Ramos (cell line): ENCODE data around the gene SLC18B1.
"Not testable (repeated sequence)": the region's sequence is repeated elsewhere in the genome, so short reads cannot be mapped to it uniquely, and the experiment has no call there.

Source experiments
- in situ Hi-C: fragments of 300-500 bp; cut with MboI; formaldehyde crosslinking; loops from one replicate; pipeline ENCODE4 v1.14.3; 2022; ENCODE audit warnings: low sequenced_read_pairs; ENCODE audit not compliant: unreplicated experiment

The SLC18B1 gene

GRCh38 chr6:132805548-132805947, 7.1 kb upstream of the SLC18B1 start:
- in situ Hi-C loops = loop anchor here (25.0 kb wide), 1 partner anchor 293 kb away; the partner anchor contains the start of gene STX7

GRCh38 chr6:132804251-132804650, 5.8 kb upstream of the SLC18B1 start:
- in situ Hi-C loops = loop anchor here (25.0 kb wide), 1 partner anchor 292 kb away; the partner anchor contains the start of gene STX7

GRCh38 chr6:132800656-132801055, 2.2 kb upstream of the SLC18B1 start:
- in situ Hi-C loops = loop anchor here (25.0 kb wide), 1 partner anchor 288 kb away; the partner anchor contains the start of gene STX7

DNA sequence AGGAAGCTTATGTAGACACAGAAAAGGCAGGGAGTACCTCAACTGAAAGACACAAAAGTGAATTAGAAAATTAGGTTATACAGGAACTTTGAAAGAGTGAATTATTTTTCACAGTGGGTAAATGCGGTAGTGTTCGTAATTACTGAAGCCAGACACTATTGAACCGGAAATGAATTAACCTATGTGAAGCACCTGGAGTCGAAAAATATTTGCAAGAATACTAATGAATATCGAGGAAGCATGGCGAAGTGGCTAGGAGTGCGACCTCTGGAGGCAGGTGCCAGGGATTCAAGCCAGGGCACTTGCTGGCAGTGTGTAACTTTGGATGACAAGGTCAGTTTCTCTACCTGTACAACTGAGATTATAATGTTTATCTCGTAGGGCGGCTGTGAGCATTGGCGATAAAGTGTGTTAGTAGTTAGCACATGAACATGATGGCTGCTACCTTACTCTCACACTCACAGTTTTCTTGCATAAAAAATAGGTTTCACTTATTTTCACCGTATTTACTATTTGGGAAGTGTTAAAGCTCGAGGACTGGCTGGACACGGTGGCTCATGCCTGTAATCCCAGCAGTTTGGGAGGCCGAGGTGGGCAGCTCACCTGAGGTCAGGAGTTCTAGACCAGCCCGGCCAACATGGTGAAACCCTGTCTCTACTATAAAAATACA, 567 bp upstream of the SLC18B1 start:
- in situ Hi-C loops = no loop called here

- in situ Hi-C loops = no loop called here
Measured at GRCh38 chr6:132795461-132795860, 3.0 kb downstream of the SLC18B1 start.

DNA sequence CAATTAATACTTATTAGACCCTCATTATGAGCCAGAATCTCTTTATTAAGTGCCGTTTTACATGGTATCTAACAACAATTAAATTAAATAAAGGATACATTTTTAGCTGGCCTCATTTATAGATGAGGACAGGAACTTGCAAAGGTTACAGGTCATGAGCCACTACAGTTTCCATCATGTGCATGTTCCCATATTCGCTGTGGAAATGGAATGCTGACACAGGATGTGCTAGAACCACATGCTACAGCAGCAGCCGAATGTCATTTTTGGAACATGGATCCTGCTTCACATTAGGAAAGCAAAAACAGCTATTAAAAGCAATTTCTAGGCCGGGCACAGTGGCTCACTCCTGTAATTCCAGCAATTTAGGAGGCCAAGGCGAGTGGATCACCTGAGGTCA, 5.9 kb downstream of the SLC18B1 start:
- in situ Hi-C loops = no loop called here

GRCh38 chr6:132790450-132790849, 8.0 kb downstream of the SLC18B1 start:
- in situ Hi-C loops = no loop called here

GRCh38 chr6:132789396-132789776, 9.1 kb downstream of the SLC18B1 start:
- in situ Hi-C loops = no loop called here

- in situ Hi-C loops = no loop called here
Measured at GRCh38 chr6:132788658-132789395, 9.6 kb downstream of the SLC18B1 start.

GRCh38 chr6:132785936-132786335, 12.5 kb downstream of the SLC18B1 start:
- in situ Hi-C loops = no loop called here

GRCh38 chr6:132780770-132781371, 17.6 kb downstream of the SLC18B1 start:
- in situ Hi-C loops = no loop called here

DNA sequence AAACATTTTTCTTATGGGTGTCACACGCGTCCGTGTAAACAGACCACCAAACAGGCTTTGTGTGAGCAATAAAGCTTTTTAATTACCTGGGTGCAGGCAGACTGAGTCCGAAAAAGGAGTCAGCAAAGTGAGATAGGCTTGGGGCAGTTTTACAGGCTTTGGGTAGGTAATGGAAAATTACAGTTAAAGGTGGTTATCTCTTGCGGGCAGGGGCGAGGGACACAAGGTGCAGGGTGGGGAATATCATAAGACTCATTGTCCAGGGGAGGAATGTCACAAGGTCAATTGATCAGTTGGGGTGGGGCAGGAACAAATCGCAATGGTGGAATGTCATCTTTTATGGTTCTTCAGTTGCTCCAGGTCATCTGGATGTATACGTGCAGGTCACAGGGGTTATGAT, 20.6 kb downstream of the SLC18B1 start:
- in situ Hi-C loops = not testable (repeated sequence)

GRCh38 chr6:132768051-132768517, 30.4 kb downstream of the SLC18B1 start:
- in situ Hi-C loops = loop anchor here (25.0 kb wide), 2 partner anchors 231 to 481 kb away; partner anchors contain the start of gene TAAR9

DNA sequence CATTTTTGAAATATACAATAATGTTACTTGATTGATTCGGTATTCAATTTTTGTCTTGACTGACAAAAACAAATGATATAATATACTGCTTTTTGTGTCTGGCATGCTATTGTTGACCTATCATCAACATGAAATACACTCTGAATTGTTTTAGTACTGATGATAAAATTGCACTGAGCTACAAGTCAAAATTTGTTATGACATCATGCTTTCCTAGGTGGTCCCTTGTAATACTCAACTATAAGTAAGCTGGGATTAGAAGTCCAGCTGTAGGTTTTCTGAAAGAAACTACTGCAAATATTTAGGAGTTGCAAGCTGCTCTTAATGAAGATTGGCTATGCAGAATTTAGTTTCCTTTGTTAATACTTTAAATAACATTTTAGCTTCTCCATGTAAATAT, 32.9 kb downstream of the SLC18B1 start:
- in situ Hi-C loops = loop anchor here (25.0 kb wide), 2 partner anchors 228 to 478 kb away; partner anchors contain the start of gene TAAR9

DNA sequence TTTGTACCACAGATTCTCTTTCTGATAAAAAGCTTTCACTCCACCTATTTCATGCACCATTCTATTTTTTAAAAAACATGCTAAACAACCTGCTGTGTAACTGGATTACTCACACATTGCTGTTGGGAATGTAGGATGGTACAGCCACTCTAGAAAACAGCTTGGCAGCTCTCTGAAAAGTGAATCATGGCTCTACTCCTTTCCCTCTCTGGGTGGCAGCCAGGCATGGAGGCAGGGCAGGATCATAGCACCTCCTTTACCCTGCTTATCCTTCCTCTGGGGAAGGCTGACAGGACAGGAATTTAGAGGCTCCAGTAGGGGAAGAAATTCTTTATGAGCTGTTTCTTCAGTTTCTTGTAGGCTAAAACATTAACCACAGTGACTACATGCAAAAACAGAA, 34.1 kb downstream of the SLC18B1 start:
- in situ Hi-C loops = loop anchor here (25.0 kb wide), 2 partner anchors 227 to 477 kb away; partner anchors contain the start of gene TAAR9

DNA sequence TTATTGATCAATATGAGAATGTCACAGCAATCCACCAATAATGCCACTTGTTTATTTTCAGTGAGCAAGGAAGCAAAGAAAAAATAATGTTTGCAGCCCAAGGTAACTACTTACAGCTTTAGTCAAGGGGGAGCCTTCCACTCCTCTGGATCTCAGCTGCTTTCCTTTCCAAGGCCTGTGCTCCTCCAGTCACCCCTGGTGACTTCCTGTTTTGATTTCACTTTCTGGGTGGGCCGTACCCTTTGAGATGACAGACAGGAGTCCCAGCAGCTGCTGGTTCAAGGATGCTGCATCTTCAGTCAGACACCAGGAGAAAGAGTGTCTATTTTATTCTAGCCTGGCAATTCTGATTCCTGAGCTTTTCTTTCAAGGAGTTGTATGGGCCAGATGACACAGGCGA, 35.2 kb downstream of the SLC18B1 start:
- in situ Hi-C loops = loop anchor here (25.0 kb wide), 2 partner anchors 226 to 476 kb away; partner anchors contain the start of gene TAAR9

DNA sequence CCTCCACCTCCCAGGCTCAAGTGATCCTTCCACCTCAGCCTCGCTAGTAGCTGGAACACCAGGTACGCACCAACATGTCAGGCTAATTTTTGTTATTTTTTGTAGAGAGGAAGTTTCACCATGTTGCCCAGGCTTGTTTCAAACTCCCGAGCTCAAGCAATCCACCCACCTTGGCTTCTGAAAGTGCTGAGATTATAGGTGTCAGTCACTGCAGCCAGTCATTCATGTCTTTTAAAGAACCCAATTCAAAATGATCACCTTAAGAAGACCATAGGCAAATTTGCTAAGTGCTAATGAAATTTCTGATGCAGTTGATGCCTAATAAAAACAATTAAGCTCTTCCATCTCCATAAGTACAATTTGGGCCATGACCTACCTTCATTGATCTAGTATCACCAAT, 38.2 kb downstream of the SLC18B1 start:
- in situ Hi-C loops = loop anchor here (25.0 kb wide), 2 partner anchors 223 to 473 kb away; partner anchors contain the start of gene TAAR9

DNA sequence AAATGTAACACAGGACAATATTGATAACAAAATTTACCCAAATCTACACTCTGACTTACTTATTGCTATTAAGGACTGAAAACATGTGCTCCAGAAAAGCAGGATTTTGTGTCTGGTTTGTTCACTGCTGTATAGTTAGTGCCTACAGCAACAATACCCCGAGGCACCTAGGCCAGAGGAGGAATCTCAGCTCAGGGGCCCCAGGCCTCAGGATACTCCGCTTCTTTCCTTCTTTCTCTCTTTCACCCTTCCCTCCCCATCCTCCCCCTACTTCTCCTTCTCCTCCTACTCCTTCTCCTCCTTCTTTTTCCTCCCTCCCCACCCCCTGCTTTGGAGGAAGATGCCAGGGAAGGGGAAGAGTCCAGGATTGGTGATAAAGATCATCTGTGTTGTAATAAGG, 39.7 kb downstream of the SLC18B1 start:
- in situ Hi-C loops = loop anchor here (25.0 kb wide), 2 partner anchors 221 to 471 kb away; partner anchors contain the start of gene TAAR9

DNA sequence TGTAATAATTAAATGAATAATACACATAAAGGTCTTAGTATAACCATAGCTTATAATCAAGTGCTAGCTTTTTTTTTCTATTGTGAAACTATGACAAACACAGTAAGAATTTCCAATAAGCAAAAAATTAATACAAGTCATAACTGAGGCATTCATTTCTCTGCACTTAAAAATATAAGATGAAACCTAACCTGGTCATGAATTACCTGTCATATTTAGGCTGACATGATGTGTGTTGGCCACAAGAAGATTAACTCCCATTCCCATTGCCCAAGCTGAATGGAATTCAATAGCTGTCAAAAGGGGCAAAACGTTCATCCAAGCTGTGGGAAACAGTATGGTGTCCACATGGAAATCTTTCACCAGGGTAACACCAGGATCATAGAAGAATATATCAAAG, 46.2 kb downstream of the SLC18B1 start:
- in situ Hi-C loops = loop anchor here (25.0 kb wide), 2 partner anchors 215 to 465 kb away; partner anchors contain the start of gene TAAR9

DNA sequence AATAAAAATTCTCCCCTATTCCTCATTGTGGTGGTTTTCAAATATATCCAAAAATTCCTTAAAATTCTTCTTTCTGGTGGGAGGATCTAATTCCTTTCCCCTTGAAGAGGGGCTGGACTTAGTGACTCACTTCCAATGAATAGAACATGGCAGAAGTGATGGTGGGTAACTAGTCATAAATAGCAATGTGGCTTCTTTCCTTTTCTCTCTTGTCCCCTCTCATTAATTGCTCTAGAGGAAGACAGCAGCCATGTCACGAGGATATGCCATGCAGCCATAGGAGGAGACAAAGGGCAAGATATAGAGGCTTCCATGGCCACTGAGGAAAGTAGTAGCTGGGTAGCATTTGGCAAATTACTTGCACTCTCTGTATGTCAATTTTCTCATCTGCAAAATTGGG, 46.6 kb downstream of the SLC18B1 start:
- in situ Hi-C loops = loop anchor here (25.0 kb wide), 2 partner anchors 215 to 465 kb away; partner anchors contain the start of gene TAAR9
